GM21737 (cell line): Measurements from ENCODE around the gene SGMS1.
"Not testable (repeated sequence)": the region's sequence is repeated elsewhere in the genome, so short reads cannot be mapped to it uniquely, and the experiment has no call there.

Experiments used
- ATAC-seq: cut with Tn5 transposase; IDR thresholded peaks from one replicate; pipeline ENCODE4 v1.9.1; 2021; ENCODE audit warnings: mild to moderate bottlenecking, moderate library complexity; ENCODE audit not compliant: unreplicated experiment

SGMS1 gene

GRCh38 chr10:50387732-50388073 lies 236.1 kb downstream of the SGMS1 start:
- no peak for ATAC-seq

DNA sequence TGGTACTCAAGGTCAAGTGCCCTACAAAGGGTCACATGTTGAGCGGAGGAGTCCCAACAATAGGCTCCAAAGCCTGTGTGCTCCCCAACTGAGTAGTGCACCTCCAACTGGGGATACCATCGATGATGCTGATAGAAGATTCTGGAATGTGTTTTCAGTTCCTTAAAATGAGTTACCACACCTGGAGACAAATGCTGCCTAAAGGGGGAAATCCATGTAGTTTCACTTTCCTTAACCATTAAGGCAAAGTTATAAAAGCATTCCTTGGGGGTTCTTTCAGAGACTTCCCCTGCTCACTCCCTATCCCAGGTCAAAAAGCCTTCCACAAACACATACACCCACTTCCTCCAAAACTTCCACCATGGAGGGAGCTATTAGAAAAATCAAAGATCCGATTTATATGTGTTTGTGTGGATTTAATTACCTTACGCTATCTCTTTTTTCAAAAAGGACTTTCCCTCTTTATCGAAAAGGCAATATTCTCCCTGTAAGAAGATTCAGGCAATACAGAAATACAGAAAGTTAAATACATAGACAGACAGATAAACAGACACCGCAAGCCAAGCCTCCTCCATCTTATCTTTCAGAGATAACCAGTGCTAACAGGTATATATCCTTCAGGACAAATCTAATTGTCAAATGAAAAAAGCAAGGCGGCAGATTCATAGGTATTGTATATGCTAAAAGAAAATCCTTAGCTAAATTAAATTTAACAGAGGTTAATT lies 236.6 kb downstream of the SGMS1 start:
- no peak for ATAC-seq

- no peak for ATAC-seq
These were observed 238.1 kb downstream of the SGMS1 start for GRCh38 chr10:50385624-50386023.

DNA sequence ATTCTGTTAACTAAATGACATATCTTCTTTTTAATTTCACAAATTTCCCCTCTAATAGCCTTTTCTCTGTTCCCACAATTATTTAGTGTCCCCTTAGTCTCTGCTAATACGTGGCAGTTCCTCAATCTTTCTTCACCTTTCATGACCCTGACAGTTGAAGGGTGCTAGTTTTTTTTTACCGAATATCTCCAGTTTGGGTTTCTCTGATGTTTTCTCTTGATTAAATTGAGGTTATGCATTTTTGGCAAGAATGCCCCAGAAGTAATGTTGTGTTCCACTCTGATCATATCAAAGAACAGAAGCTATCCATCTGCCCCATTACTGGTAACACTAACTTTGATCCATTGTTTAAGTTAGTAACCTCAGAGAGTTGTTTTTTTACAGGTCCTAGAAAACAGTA lies 238.9 kb downstream of the SGMS1 start:
- ATAC-seq: no peak

DNA sequence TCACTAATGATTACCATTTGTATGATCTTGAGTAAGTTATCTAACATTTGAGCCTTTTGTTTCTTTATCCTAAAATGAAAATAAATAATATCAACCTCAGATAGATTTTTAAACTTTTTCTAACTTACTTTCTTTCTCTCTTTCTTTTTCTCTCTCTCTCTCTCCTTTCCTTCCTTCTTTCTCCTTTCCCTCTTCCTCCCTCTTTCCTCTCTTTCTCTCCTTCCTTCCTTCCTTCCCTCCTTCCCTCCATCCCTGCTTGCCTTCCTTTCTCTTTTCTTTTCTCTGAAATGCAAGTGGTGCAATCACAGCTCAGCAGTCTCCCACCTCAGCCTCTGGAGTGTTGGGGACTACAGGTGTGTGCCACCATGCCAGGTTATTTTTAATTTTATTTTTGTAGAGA lies 239.5 kb downstream of the SGMS1 start:
- no peak for ATAC-seq

DNA sequence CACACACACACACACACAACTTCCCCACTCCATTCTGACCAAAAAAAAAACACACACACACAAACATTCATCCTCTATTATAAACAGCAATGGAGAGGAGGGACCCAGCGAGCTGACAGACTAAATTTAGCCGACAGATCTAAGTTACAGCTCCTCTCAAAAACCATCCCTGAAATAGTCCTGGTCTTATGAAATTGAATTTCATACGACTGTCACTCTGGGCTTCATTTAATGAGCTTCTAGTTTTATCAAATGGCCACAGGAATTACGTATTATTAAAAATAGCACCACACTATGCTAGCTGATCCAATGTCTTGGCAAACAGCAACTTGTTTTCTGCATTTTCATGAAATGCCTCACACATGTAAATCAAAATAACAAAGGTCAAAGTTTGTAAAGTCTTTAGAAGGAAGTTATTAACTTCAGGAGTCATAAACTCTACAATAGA lies 241.2 kb downstream of the SGMS1 start:
- ATAC-seq: no peak

- ATAC-seq: no peak
These were observed 242.1 kb downstream of the SGMS1 start for GRCh38 chr10:50381642-50382041.

GRCh38 chr10:50379616-50380015 lies 244.1 kb downstream of the SGMS1 start:
- ATAC-seq: no peak

DNA sequence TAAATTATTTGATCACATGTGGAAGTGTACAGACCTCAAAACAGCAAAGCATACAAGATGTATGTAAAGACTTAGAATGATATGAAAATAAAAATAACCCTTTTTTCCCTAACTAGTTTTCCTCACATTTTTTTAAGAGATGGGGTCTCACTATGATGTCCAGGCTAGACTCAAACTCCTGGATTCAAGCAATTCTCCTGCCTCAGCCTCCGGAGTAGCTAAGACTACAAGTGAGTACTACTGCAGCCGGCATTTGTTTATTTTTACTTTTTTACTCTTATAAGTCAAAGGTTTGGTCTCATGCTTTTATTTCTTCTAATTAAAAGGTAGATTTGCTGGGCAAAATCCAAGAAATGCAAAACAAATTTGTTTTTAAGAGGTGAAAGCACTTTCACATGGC lies 248.0 kb downstream of the SGMS1 start:
- ATAC-seq: no peak

- no peak for ATAC-seq
These were observed 248.7 kb downstream of the SGMS1 start for GRCh38 chr10:50375051-50375452.

GRCh38 chr10:50373821-50374501 lies 249.8 kb downstream of the SGMS1 start:
- ATAC-seq: no peak

GRCh38 chr10:50369931-50370330 lies 253.8 kb downstream of the SGMS1 start:
- ATAC-seq: no peak

- ATAC-seq: no peak
These were observed 256.0 kb downstream of the SGMS1 start for GRCh38 chr10:50367732-50368131.

DNA sequence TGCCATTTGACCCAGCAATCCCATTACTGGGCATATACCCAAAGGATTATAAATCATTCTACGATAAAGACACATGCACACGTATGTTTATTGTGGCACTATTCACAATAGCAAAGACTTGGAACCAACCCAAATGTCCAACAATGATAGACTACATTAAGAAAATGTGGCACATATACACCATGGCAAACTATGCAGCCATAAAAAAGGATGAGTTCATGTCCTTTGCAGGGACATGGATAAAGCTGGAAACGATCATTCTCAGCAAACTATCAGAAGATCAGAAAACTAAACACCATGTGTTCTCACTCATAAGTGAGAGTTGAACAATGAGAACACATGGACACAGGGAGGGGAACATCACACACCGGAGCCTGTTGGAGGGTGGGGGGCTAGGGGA lies 257.3 kb downstream of the SGMS1 start:
- ATAC-seq: not testable (repeated sequence)

- ATAC-seq: not testable (repeated sequence)
These were observed 259.0 kb downstream of the SGMS1 start for GRCh38 chr10:50364730-50365129.

DNA sequence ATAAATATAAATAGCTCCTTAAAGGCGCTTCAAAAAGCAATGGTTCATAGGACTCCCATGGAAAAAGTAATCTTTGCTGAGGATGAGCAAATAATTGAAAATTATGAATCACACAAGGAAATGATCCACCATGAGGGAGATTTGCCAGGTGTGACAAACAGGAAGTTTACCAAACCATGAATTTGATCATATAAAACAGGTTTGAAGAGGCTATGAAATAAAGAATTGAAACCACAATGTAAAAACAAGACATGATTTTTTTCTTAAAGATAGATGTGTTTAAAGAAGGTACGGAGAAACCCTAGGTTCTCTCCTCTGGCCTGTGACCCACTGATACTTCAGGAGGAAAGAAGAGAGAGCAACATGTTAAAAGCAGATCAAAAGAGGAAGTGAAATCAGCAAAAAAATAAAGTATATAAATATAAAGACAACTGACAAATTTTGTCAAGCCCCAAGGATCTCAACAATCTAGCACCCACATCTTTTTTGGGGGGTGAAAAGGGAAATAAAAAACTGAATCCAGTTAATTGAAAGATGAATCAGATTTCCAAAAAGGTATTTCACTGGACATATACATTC lies 261.1 kb downstream of the SGMS1 start:
- ATAC-seq: peak; percentile 79

DNA sequence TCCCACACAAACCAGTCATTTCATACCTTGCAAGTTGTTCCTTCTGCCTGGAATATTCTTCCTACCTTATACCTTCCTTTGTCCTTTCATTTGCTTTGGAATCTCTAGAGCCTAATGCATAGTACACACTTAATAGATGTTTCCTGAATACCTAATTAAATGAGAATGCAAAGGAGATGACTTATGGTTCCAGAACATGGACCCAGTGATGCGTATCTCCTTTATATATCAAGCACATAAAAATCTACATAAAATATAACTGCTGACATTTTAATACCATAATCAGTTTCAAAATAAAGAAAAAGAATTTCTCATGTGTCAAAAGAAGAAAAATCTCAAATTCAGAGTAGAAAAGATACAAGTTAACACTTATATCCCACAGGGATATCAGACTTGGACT lies 261.8 kb downstream of the SGMS1 start:
- ATAC-seq: no peak

- no peak for ATAC-seq
These were observed 263.5 kb downstream of the SGMS1 start for GRCh38 chr10:50360077-50360850.

DNA sequence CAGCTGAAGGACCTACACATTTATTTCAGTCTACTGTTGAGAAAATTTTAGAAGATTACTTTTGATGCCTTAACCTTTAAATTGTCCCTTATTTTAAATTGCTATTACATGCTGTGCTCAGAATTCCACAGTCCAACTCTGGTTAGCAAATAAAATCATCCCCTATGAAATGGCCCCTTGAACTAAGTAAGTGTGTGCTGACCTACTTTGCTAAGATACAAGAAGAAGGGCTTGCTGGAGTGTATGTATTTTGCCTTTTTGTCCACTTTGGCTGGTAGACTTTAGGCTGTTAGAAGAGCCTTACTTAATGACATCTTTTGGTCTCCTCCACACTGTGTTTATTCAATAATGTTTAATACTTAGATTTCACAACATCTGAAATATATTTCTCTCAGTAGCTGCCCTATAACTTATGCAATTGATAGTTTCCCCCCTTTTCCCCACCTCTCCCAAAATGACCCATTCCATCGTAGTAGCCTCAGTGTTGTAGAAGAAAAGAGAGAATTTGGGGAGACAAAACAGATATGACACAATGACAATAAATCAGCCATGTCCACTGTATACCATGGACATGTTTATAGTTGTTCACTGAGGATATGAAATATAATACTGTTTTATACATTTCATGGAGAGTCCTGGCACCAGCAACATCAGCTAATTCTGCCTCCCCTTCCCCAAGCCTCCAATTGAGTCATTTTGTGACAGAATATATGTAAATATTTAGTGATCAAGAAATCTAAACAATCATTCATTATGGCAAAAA lies 264.6 kb downstream of the SGMS1 start:
- ATAC-seq: no peak

DNA sequence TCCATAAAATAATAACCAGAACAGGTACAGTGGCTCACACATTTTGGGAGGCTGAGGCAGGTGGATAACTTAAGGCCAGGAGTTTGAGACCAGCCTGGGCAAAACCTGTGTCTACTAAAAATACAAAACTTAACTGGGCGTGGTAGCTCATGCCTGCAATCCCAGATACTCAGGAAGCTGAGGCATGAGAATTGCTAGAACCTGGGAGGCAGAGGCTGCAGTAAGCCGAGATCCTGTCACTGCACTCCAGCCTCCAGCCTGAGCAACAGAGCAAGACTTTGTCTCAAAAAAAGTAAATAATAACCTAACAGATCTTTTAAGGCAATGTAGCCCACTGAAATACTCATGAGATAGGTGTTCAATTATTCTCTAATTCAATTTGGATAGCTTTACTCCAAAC lies 265.3 kb downstream of the SGMS1 start:
- ATAC-seq: no peak

- ATAC-seq: not testable (repeated sequence)
These were observed 267.3 kb downstream of the SGMS1 start for GRCh38 chr10:50356481-50356832.
